Left lung (tissue), 10 donors: ENCODE data around the gene CYP4F22. TPM values are rescaled to one million over a fixed set of nuclear protein-coding genes. Genes with fewer than 3 reads are reported as not detected.
A peak's percentile ranks its signal among the peaks of the same experiment; 100 is the strongest.

Experiments used
- ATAC-seq: fragments of 200-7000 bp; cut with Tn5 transposase; one replicate; pipeline ENCODE4 v1.9.1; 2020; ENCODE audit warnings: moderate library complexity
- DNase-seq, 4 donors: peaks; one replicate each; pipeline ENCODE4 v3.0.0-alpha.2; 2013 to 2020
- H3K27ac ChIP-seq, 2 donors: fragments of 200-600 bp; sonication (generic) in 1 of 2; one replicate each; pipeline versions ENCODE4 v1.5.0 to v1.8.0; 2020 to 2021
- H3K27me3 ChIP-seq, 2 donors: fragments of 200-600 bp; sonication (generic) in 1 of 2; one replicate each; pipeline versions ENCODE4 v1.5.0 to v1.8.0; 2020 to 2021
- H3K36me3 ChIP-seq, 2 donors: fragments of 200-600 bp; sonication (generic) in 1 of 2; one replicate each; pipeline versions ENCODE4 v1.5.0 to v1.8.0; 2020 to 2021
- H3K4me1 ChIP-seq, 2 donors: fragments of 200-600 bp; one replicate each; pipeline ENCODE4 v1.8.0; 2021
- H3K4me3 ChIP-seq, 2 donors: fragments of 200-600 bp; sonication (generic) in 1 of 2; one replicate each; pipeline versions ENCODE4 v1.5.0 to v1.8.0; 2020 to 2021; ENCODE audit warnings: mild to moderate bottlenecking in 1 of 2
- H3K9me3 ChIP-seq, 2 donors: fragments of 200-600 bp; sonication (generic) in 1 of 2; one replicate each; pipeline versions ENCODE4 v1.5.0 to v1.8.0; 2020 to 2021
- intact Hi-C, 2 donors: fragments of 100-400 bp; cut with DNase I; formaldehyde crosslinking; loops; one replicate each; pipeline versions ENCODE4 v1.11.2 to v1.14.2; 2022
- polyA plus RNA-seq, 6 donors: library from polyadenylated mRNA; unstranded; fragments of 120-200 nt; gene quantifications; one replicate each; pipeline ENCODE4 v1.2.1, GENCODE V29; 2013; ENCODE audit not compliant: insufficient read length in 6 of 6
- total RNA-seq, 2 donors: library from RNA; stranded (reverse); fragmentation: NEBNext Ultra II Directional; extraction: Animal tissue kit (Norgen Biotek cat#: 25700); gene quantifications; one replicate each; pipeline ENCODE4 v1.2.1, GENCODE V29; 2021
- TF ChIP-seq, protein P1 (sequence below), 2 donors: fragments of 200-600 bp; sonication (generic) in 1 of 2; IDR thresholded peaks; one replicate each; pipeline versions ENCODE4 v1.5.0 to v1.8.0; 2021; ENCODE audit warnings: antibody characterized with exemption in 2 of 2
- donor health status: DM: no; HTN: yes; CAD: no.
- donor health status: DM: no; HTN: no; CAD: no.

Gene CYP4F22
- total and polyA plus RNA-seq, 8 donors, result 0.07 to 0.15 TPM; not detected in 6

DNA sequence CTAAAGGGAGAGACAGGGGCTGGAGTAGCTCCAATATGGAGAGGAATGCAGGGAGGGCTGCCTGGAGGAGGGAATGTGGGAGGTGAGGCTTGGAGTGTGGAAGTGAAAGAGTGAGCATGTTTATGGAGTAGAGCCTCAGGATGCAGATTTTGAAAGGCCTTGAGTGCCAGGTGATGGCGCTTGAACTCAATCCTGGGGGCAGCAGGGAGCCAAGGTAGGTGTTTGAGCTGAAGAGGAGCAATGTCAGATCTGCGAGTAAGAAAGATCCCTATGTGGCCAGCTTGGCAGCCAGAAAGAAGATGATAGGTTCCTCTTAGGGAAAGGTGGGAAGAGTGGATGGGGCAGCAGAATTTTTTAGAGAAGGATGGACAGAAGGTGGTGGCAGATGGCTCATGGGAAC, 40.3 kb downstream of the CYP4F22 start:
- no peak for ATAC-seq
- H3K9me3 ChIP-seq, result no peaks in the 10 kb centered on the region
- intact Hi-C loops, result no loop called here
- H3K4me3 ChIP-seq, result no peak overlapping the region
- TF ChIP-seq, protein P1, sequence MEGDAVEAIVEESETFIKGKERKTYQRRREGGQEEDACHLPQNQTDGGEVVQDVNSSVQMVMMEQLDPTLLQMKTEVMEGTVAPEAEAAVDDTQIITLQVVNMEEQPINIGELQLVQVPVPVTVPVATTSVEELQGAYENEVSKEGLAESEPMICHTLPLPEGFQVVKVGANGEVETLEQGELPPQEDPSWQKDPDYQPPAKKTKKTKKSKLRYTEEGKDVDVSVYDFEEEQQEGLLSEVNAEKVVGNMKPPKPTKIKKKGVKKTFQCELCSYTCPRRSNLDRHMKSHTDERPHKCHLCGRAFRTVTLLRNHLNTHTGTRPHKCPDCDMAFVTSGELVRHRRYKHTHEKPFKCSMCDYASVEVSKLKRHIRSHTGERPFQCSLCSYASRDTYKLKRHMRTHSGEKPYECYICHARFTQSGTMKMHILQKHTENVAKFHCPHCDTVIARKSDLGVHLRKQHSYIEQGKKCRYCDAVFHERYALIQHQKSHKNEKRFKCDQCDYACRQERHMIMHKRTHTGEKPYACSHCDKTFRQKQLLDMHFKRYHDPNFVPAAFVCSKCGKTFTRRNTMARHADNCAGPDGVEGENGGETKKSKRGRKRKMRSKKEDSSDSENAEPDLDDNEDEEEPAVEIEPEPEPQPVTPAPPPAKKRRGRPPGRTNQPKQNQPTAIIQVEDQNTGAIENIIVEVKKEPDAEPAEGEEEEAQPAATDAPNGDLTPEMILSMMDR (IDR thresholded peaks at IDR 0.05), result no peak
- DNase-seq, result no peak
- no peaks in the 10 kb centered on the region for H3K36me3 ChIP-seq
- no peak overlapping the region for H3K27ac ChIP-seq
- H3K27me3 ChIP-seq, result peaks cover 3 to 61% of the 10 kb centered on the region in 2 donors
- peaks cover 0 to 12% of the 10 kb centered on the region in 2 donors for H3K4me1 ChIP-seq

DNA sequence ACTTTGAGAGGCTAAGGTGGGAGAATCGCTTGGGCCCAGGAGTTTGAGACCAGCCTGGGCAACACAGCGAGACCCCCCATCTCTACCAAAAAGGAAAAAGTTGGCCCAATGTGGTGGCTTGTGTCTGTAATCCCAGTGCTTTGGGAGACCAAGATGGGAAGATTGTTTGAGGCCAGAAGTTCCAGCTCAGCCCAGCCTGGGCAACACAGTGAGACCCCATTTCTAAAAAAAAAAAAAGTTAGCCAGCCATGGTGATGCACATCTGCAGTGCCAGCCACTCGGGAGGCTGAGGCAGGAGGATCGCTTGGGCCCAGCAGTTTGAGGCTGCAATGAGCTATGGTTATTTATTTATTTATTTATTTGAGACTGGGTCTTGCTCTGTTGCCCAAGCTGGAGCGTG, 41.3 kb downstream of the CYP4F22 start:
- peaks cover 3 to 62% of the 10 kb centered on the region in 2 donors for H3K27me3 ChIP-seq
- H3K9me3 ChIP-seq, result no peaks in the 10 kb centered on the region
- intact Hi-C loops, result no loop called here

DNA sequence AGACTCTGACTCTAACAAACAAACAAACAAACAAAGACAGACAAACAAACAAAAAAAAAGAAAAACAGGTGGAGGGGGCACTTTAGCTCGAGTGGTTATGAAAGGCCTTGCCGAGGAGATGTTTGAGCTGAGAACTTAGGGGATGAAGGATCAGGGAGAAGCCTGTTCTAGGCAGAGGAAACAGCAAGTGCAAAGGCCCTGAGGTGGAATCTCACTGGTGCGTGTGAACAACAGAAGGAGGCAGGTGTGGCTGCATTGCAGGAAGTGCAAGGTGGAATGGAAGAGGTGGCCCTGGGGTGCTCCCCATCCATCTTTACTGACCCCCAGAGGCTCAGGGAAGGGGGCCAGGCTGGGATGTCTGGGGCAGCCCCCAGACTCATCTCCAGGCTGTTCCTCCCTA, 41.9 kb downstream of the CYP4F22 start:
- no peak for DNase-seq
- H3K36me3 ChIP-seq, result no peaks in the 10 kb centered on the region
- peaks cover 0 to 12% of the 10 kb centered on the region in 2 donors for H3K4me1 ChIP-seq
- no peaks in the 10 kb centered on the region for H3K9me3 ChIP-seq
- intact Hi-C loops, result loop anchor here in 1 of 2 donors (10.0 kb wide), 1 partner anchor 455 kb away; no protein-coding TSS in a partner anchor
- no peak for ATAC-seq
- no peak overlapping the region for H3K4me3 ChIP-seq
- TF ChIP-seq, protein P1 (IDR thresholded peaks at IDR 0.05), result no peak
- H3K27ac ChIP-seq, result no peak overlapping the region
- H3K27me3 ChIP-seq, result peaks cover 3 to 68% of the 10 kb centered on the region in 2 donors

More for the DNA sequence above, 41.3 kb downstream of the CYP4F22 start:
- Histone ChIP-seq H3K4me1 (peaks cover 0 to 12% of the 10 kb centered on the region in 2 donors), H3K27ac (no peak overlapping the region), H3K36me3 (no peaks in the 10 kb centered on the region), H3K4me3 (no peak overlapping the region)
- DNase-seq (no peak), ATAC-seq (no peak)
- TF ChIP-seq, protein P1 (IDR thresholded peaks at IDR 0.05), result no peak

DNA sequence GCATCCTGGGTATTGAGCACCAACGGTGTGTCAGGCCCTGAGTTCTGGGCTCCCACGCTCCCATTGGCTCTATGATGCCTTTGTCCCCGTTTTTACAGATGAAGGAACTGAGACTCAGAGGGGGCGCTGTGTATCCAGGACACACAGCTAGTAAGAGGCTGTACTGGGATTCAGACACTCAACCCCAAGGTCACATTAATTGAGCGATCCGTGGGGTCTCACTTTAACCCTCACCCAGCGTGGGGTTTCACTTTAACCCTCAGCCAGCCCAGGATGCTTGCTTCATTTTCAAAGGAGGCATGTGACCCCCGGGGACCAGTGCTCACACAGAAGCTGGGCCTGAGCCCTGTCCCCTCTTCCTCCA, 42.6 kb downstream of the CYP4F22 start:
- peaks cover 3 to 74% of the 10 kb centered on the region in 2 donors for H3K27me3 ChIP-seq
- no peak for DNase-seq
- H3K4me1 ChIP-seq, result peaks cover 0 to 18% of the 10 kb centered on the region in 2 donors
- no peak overlapping the region for H3K27ac ChIP-seq
- H3K36me3 ChIP-seq, result no peaks in the 10 kb centered on the region
- H3K4me3 ChIP-seq, result peak overlapping the region in 1 of 2 donors; percentile 34
- no peaks in the 10 kb centered on the region for H3K9me3 ChIP-seq
- intact Hi-C loops, result loop anchor here in 1 of 2 donors (10.0 kb wide), 1 partner anchor 456 kb away; no protein-coding TSS in a partner anchor
- ATAC-seq, result no peak
- TF ChIP-seq, protein P1 (IDR thresholded peaks at IDR 0.05), result no peak

DNA sequence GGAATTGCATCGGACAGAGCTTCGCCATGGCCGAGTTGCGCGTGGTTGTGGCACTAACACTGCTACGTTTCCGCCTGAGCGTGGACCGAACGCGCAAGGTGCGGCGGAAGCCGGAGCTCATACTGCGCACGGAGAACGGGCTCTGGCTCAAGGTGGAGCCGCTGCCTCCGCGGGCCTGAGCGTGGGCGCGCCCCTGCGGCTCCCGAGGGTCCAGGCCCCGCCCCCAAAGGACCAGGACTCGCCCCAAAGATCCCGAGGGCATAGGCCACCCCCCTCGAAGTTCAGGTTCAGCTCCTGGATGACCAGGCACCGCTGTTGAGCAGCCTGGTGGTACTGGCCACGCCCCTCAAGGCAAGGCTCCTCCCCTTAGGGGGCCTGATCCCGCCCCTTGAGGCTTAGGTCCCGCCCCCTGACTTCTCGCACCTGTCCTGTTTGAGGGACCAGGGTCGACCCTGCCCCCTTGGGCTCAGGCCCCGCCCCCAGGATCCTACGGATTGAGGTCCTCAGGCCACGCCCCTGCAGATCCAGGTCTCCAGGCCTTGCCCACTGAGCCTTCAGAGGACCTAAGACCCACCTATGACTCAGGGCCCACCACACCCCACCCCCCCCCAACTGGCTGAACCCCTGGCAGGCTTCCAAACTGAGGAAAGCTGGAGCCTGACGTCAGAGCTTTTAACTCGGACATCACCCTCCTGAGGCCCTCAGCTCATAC, 43.1 kb downstream of the CYP4F22 start:
- intact Hi-C loops, result loop anchor here in 1 of 2 donors (10.0 kb wide), 1 partner anchor 457 kb away; no protein-coding TSS in a partner anchor
- Histone ChIP-seq H3K27ac (no peak overlapping the region), H3K4me1 (peaks cover 0 to 23% of the 10 kb centered on the region in 2 donors), H3K27me3 (peaks cover 3 to 74% of the 10 kb centered on the region in 2 donors), H3K9me3 (no peaks in the 10 kb centered on the region), H3K36me3 (no peaks in the 10 kb centered on the region), H3K4me3 (peak overlapping the region in 1 of 2 donors; percentile 34)
- TF ChIP-seq, protein P1 (IDR thresholded peaks at IDR 0.05), result no peak
- DNase-seq (peak in 1 of 4 donors; percentile 80), ATAC-seq (peak; percentile 5)
